Measurements from ENCODE around the gene CLVS2.

DNA sequence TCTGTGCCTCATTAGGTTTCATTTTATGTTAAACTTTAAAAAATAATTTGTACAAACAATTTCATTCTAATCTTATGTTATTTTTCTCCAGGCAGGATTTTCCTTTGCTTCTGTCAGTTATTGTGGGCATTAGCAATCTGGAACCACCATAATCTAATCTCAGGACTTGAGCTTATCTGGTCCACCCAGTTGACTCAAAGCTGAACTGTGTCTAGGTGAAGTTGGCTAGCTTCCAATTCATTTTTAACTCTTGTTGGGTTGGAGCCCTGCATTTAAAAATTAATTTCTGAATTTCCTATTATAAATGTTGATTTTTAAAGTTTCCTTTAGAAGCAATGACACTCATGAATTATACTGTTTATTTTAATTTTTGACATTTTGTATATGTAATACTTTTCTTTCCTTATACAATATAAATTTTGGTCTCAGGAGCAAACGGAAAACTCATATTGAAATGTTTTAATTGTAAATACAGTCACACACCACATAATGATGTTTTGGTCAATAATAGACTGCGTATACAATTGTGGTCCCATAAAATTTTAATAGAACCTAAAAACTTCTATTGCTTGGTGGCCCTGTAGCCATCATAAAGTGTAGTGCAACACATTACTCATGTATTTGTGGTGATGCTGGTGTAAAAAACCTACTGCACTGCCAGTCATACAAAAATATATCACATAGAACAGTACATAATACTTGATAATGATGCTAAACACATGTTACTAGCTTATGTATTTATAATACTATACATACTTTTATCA is 121.3 kb downstream of the CLVS2 start:
- TF ChIP-seq POLR2A (IDR thresholded peaks at IDR 0.05), result no peak
- TF ChIP-seq CTCF (IDR thresholded peaks at IDR 0.05), result no peak
